Measurements from ENCODE around the gene NUDT2.
"Not testable (repeated sequence)": the region's sequence is repeated elsewhere in the genome, so short reads cannot be mapped to it uniquely, and the experiment has no call there.

Gene NUDT2

GRCh38 chr9:34334916-34335315 lies 5.5 kb downstream of the NUDT2 start:
- DNase-seq: peak in 2 of 58 donors; percentile 18 to 52

- DNase-seq: peak in 1 of 58 donors; percentile 28
Observed at GRCh38 chr9:34335376-34335775, 6.0 kb downstream of the NUDT2 start.

- DNase-seq: peak in 1 of 58 donors; percentile 5
Observed at GRCh38 chr9:34337403-34337802, 8.0 kb downstream of the NUDT2 start.

GRCh38 chr9:34338079-34338478 lies 8.7 kb downstream of the NUDT2 start:
- DNase-seq: not testable (repeated sequence)

- DNase-seq: peak in 45 of 58 donors; percentile 12 to 88 (median 52)
Observed at GRCh38 chr9:34338665-34339385, 9.5 kb downstream of the NUDT2 start.

GRCh38 chr9:34341659-34342295 lies 12.4 kb downstream of the NUDT2 start:
- no peak for DNase-seq

GRCh38 chr9:34343090-34343489 lies 13.7 kb downstream of the NUDT2 start:
- peak in 52 of 58 donors; percentile 9 to 94 (median 66) for DNase-seq

- DNase-seq: no peak
Observed at GRCh38 chr9:34343605-34344004, 14.2 kb downstream of the NUDT2 start.

GRCh38 chr9:34346873-34347799 lies 17.8 kb downstream of the NUDT2 start:
- no peak for DNase-seq

- no peak for DNase-seq
Observed at GRCh38 chr9:34347800-34348158, 18.4 kb downstream of the NUDT2 start.

GRCh38 chr9:34349324-34349723 lies 20.0 kb downstream of the NUDT2 start:
- DNase-seq: no peak

- DNase-seq: not testable (repeated sequence)
Observed at GRCh38 chr9:34352122-34352652, 22.8 kb downstream of the NUDT2 start.

- DNase-seq: not testable (repeated sequence)
Observed at GRCh38 chr9:34352957-34353356, 23.6 kb downstream of the NUDT2 start.

- DNase-seq: no peak
Observed at GRCh38 chr9:34362614-34363214, 33.3 kb downstream of the NUDT2 start.

GRCh38 chr9:34363619-34364351 lies 34.4 kb downstream of the NUDT2 start:
- DNase-seq: no peak

GRCh38 chr9:34365282-34365681 lies 35.9 kb downstream of the NUDT2 start:
- no peak for DNase-seq

- DNase-seq: no peak
Observed at GRCh38 chr9:34366365-34366764, 37.0 kb downstream of the NUDT2 start.

- DNase-seq: not testable (repeated sequence)
Observed at GRCh38 chr9:34367751-34368410, 38.5 kb downstream of the NUDT2 start.

- DNase-seq: not testable (repeated sequence)
Observed at GRCh38 chr9:34368796-34369195, 39.4 kb downstream of the NUDT2 start.

GRCh38 chr9:34369636-34370035 lies 40.3 kb downstream of the NUDT2 start:
- DNase-seq: no peak

All from anterior cingulate cortex (tissue), 58 donors.